Coronary artery (tissue), 2 donors: ENCODE results near the gene CHST7.

Source experiments
- DNase-seq: peaks from one replicate; pipeline ENCODE4 v3.0.0-alpha.2; 2017; ENCODE audit warnings: low spot score
- H3K27ac ChIP-seq, 2 donors: fragments of 200-600 bp; sonication (generic); one replicate each; pipeline ENCODE4 v1.5.1; 2016 to 2019
- H3K4me3 ChIP-seq: fragments of 200-600 bp; sonication (generic); 2 replicates; pipeline ENCODE4 v1.5.1; 2016; ENCODE audit warnings: mild to moderate bottlenecking, moderate library complexity
- CTCF ChIP-seq: fragments of 200-600 bp; sonication (generic); IDR thresholded peaks from one replicate; pipeline ENCODE4 v1.5.1; 2019; ENCODE audit warnings: antibody characterized with exemption

Gene CHST7

DNA sequence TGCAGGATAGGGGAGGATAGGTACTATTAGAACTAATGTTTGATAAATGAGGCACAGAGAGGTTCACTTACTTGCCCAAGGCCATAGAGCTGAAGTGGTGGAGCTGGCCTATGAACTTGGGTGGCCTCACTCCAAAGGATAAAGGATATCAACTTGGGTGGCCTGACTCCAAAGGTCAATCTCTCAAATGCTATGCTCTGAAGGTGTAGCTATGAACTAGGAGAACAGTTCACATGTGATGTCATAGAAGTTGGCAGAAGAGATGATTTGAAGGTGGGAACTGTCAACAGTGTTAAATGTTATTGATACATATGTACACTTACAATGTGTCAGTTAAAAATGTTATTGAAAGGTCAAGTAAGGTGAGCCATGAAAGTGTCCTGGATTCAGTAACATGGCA lies 6.2 kb upstream of the CHST7 start:
- no peak for TF ChIP-seq CTCF
- no peak for DNase-seq
- no peak overlapping the region for H3K4me3 ChIP-seq
- no peak overlapping the region for H3K27ac ChIP-seq

- no peak for TF ChIP-seq CTCF
Measured at GRCh38 chrX:46569621-46570020, 3.9 kb upstream of the CHST7 start.

DNA sequence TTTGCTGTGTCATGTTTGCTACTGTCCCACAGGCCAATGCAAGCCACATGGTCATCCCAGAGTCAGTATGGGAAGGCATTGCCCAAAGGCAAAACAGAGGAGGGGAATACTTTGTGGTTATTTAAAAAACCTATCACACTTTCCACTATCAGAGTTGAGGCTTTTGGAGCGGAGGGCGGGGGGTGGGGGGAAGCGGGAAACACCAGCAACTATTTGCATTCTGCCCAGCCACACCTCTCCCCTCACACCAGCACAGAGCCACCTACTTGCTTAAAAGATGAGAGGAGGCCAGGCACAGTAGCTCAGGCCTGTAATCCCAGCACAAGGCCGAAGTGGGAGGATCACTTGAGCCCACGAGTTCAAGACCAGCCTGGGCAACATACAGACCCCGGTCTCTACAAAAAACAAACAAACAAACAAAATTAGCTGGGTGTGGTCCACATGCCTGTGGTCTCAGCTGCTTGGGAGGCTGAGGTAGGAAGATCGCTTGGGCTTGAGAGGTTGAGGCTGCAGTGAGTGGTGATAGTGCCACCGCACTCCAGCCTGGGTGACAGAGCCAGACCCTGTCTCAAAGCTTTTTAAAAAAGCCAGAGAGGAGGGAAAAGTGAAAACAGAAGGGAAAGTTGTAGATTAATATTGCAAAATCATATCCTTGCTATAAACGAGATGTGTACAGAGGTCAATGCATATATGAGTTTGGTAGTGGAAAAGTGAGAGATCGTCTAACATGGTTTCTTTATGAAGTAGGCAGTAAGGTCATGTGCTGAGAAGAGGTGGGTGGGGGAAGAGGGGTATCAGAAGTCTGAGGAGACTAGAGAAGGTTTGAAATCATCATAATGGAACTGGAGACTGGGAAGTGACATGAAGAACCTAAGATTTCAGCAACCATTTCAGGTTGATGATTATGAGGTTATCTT lies 1.9 kb upstream of the CHST7 start:
- Histone ChIP-seq H3K4me3 (no peak overlapping the region), H3K27ac (no peak overlapping the region)
- no peak for DNase-seq
- no peak for TF ChIP-seq CTCF

More at GRCh38 chrX:46569621-46570020, 3.9 kb upstream of the CHST7 start:
- Histone ChIP-seq H3K27ac (no peak overlapping the region), H3K4me3 (no peak overlapping the region)
- DNase-seq = no peak

DNA sequence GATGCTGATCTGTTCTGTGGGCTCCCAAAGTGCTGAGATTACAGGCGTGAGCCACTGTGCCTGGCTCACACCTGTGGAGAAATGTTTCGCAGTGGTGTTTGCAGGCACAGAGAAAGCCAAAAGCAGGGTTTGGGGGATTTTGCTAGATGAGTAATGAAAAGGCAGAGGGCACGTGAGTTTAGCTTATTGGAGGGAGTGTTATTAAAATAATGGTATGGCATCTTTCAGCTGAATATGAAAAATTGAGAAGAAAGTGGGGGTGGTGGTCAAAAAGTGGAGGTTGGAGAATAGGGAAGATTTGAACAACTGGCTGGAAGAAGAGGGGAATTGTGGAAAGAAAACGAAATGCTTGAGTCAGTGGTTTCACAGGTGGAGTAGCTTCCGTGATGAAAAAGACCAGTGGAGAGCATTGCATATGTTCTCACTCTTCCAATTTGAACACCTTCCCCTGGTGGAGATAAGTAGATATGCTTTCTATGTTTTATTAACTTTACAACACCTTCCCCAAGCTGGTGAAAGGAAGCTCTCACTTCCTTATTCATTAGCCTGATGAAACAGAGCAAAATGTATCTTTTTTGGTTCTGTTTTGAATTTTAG lies 1.1 kb upstream of the CHST7 start:
- H3K27ac ChIP-seq = peak overlapping the region in 1 of 2 donors; percentile 75
- no peak for DNase-seq
- no peak overlapping the region for H3K4me3 ChIP-seq
- no peak for TF ChIP-seq CTCF

- peak overlapping the region; percentile 81 for H3K4me3 ChIP-seq
- DNase-seq = peak; percentile 75
- H3K27ac ChIP-seq = peak overlapping the region; percentile 48 to 75
- no peak for TF ChIP-seq CTCF
Measured at GRCh38 chrX:46573892-46574773, 568 bp downstream of the CHST7 start.

DNA sequence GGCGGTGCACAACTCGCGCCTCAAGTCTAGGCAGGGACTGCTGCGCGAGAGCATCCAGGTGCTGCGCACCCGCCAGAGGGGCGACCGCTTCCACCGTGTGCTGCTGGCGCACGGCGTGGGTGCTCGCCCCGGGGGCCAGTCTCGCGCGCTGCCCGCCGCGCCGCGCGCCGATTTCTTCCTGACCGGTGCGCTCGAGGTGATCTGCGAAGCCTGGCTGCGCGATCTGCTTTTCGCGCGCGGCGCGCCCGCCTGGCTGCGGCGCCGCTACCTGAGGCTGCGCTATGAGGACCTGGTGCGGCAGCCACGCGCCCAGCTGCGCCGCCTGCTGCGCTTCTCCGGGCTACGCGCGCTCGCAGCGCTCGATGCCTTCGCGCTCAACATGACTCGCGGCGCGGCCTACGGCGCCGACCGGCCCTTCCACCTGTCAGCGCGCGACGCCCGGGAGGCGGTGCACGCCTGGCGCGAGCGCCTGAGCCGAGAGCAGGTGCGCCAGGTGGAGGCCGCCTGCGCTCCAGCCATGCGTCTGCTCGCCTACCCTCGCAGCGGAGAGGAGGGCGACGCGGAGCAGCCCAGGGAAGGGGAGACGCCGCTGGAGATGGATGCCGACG lies 1.3 kb downstream of the CHST7 start:
- peak overlapping the region; percentile 48 to 75 for H3K27ac ChIP-seq

More for the DNA sequence above, 1.3 kb downstream of the CHST7 start:
- H3K4me3 ChIP-seq = peak overlapping the region; percentile 81
- DNase-seq = no peak
- no peak for TF ChIP-seq CTCF
